ENCODE measurements around the gene PTAFR.

Gene PTAFR

GRCh38 chr1:28176492-28177470 lies at the start of gene PTAFR:
PTAFR (minus strand) TSS chr1:28176690; CDS start chr1:28151021, 25,669 bp downstream.
- no peak for DNase-seq
- ATAC-seq: no peak
- no peaks in the 10 kb centered on the region for H3K9me3 Mint-ChIP-seq

GRCh38 chr1:28213315-28213714 lies 36.8 kb upstream of the PTAFR start:
- DNase-seq (no peak), ATAC-seq (no peak)
- no peaks in the 10 kb centered on the region for H3K9me3 Mint-ChIP-seq
- no peaks in the 10 kb centered on the region for H3K27me3 Mint-ChIP-seq
- no peak overlapping the region for H3K4me3 Mint-ChIP-seq
- peaks cover 19% of the 10 kb centered on the region for H3K36me3 Mint-ChIP-seq (ENCODE audit: low read depth)
- H3K4me1 Mint-ChIP-seq: no peaks in the 10 kb centered on the region
- no peak overlapping the region for H3K27ac Mint-ChIP-seq

More at GRCh38 chr1:28176492-28177470, at the start of gene PTAFR:
- Mint-ChIP-seq H3K4me3 (peak within 1 kb of the TSS; percentile 30), H3K4me1 (peaks cover 44% of the 10 kb centered on the region), H3K27me3 (peaks cover 39% of the 10 kb centered on the region), H3K36me3 (ENCODE audit: low read depth) (no peaks in the 10 kb centered on the region), H3K27ac (no peak within 1 kb of the TSS)

GRCh38 chr1:28209700-28210099 lies 33.2 kb upstream of the PTAFR start:
- ATAC-seq (no peak), DNase-seq (no peak)
- Mint-ChIP-seq H3K27me3 (no peaks in the 10 kb centered on the region), H3K4me1 (no peaks in the 10 kb centered on the region), H3K4me3 (no peak overlapping the region), H3K9me3 (no peaks in the 10 kb centered on the region), H3K27ac (no peak overlapping the region), H3K36me3 (ENCODE audit: low read depth) (peaks cover 27% of the 10 kb centered on the region)

- ATAC-seq (peak; percentile 73), DNase-seq (peak; percentile 51)
- H3K27ac Mint-ChIP-seq: no peak overlapping the region
- peaks cover 32% of the 10 kb centered on the region for H3K36me3 Mint-ChIP-seq (ENCODE audit: low read depth)
- H3K9me3 Mint-ChIP-seq: no peaks in the 10 kb centered on the region
- H3K27me3 Mint-ChIP-seq: no peaks in the 10 kb centered on the region
- no peak overlapping the region for H3K4me3 Mint-ChIP-seq
- no peaks in the 10 kb centered on the region for H3K4me1 Mint-ChIP-seq
These were observed 32.4 kb upstream of the PTAFR start for GRCh38 chr1:28208818-28209441.

- Mint-ChIP-seq H3K36me3 (ENCODE audit: low read depth) (peaks cover 49% of the 10 kb centered on the region), H3K9me3 (no peaks in the 10 kb centered on the region), H3K27me3 (no peaks in the 10 kb centered on the region), H3K4me3 (no peak overlapping the region), H3K4me1 (peaks cover 12% of the 10 kb centered on the region), H3K27ac (no peak overlapping the region)
- DNase-seq: no peak
- ATAC-seq: no peak
These were observed 28.8 kb upstream of the PTAFR start for GRCh38 chr1:28205243-28205642.

- H3K9me3 Mint-ChIP-seq: peaks cover 14% of the 10 kb centered on the region
- DNase-seq (no peak), ATAC-seq (no peak)
- H3K27ac Mint-ChIP-seq: peak overlapping the region; percentile 96
- peak overlapping the region; percentile 56 for H3K4me3 Mint-ChIP-seq
- H3K36me3 Mint-ChIP-seq (ENCODE audit: low read depth): peaks cover 73% of the 10 kb centered on the region
- peaks cover 44% of the 10 kb centered on the region for H3K4me1 Mint-ChIP-seq
- no peaks in the 10 kb centered on the region for H3K27me3 Mint-ChIP-seq
These were observed 23.9 kb upstream of the PTAFR start for GRCh38 chr1:28200234-28200873.

GRCh38 chr1:28199328-28200233 lies 23.1 kb upstream of the PTAFR start:
- Mint-ChIP-seq H3K27me3 (no peaks in the 10 kb centered on the region), H3K4me3 (peak overlapping the region; percentile 72), H3K36me3 (ENCODE audit: low read depth) (peaks cover 67% of the 10 kb centered on the region), H3K4me1 (peaks cover 44% of the 10 kb centered on the region), H3K9me3 (peaks cover 14% of the 10 kb centered on the region), H3K27ac (peak overlapping the region; percentile 96)
- DNase-seq (peak; percentile 65), ATAC-seq (peak; percentile 94)

GRCh38 chr1:28197682-28198415 lies 21.4 kb upstream of the PTAFR start:
- no peak for DNase-seq
- peaks cover 44% of the 10 kb centered on the region for H3K4me1 Mint-ChIP-seq

GRCh38 chr1:28196330-28196729 lies 19.8 kb upstream of the PTAFR start:
- peaks cover 2% of the 10 kb centered on the region for H3K27me3 Mint-ChIP-seq
- no peak overlapping the region for H3K27ac Mint-ChIP-seq
- ATAC-seq (no peak), DNase-seq (no peak)
- peaks cover 14% of the 10 kb centered on the region for H3K9me3 Mint-ChIP-seq
- no peak overlapping the region for H3K4me3 Mint-ChIP-seq
- H3K4me1 Mint-ChIP-seq: peaks cover 44% of the 10 kb centered on the region
- peaks cover 54% of the 10 kb centered on the region for H3K36me3 Mint-ChIP-seq (ENCODE audit: low read depth)

More at GRCh38 chr1:28197682-28198415, 21.4 kb upstream of the PTAFR start:
- H3K9me3 Mint-ChIP-seq: peaks cover 14% of the 10 kb centered on the region
- H3K4me3 Mint-ChIP-seq: no peak overlapping the region
- peaks cover 2% of the 10 kb centered on the region for H3K27me3 Mint-ChIP-seq
- ATAC-seq: no peak
- H3K36me3 Mint-ChIP-seq (ENCODE audit: low read depth): peaks cover 58% of the 10 kb centered on the region
- H3K27ac Mint-ChIP-seq: no peak overlapping the region

GRCh38 chr1:28195780-28196179 lies 19.3 kb upstream of the PTAFR start:
- H3K27me3 Mint-ChIP-seq: peaks cover 2% of the 10 kb centered on the region
- no peak overlapping the region for H3K4me3 Mint-ChIP-seq
- H3K9me3 Mint-ChIP-seq: peaks cover 14% of the 10 kb centered on the region
- H3K27ac Mint-ChIP-seq: no peak overlapping the region
- no peak for DNase-seq
- peaks cover 48% of the 10 kb centered on the region for H3K36me3 Mint-ChIP-seq (ENCODE audit: low read depth)
- no peak for ATAC-seq
- peaks cover 38% of the 10 kb centered on the region for H3K4me1 Mint-ChIP-seq

GRCh38 chr1:28194326-28195035 lies 18.0 kb upstream of the PTAFR start:
- peaks cover 2% of the 10 kb centered on the region for H3K27me3 Mint-ChIP-seq
- peaks cover 26% of the 10 kb centered on the region for H3K4me1 Mint-ChIP-seq
- DNase-seq: no peak
- H3K36me3 Mint-ChIP-seq (ENCODE audit: low read depth): peaks cover 37% of the 10 kb centered on the region
- no peak overlapping the region for H3K27ac Mint-ChIP-seq
- no peak for ATAC-seq
- peaks cover 13% of the 10 kb centered on the region for H3K9me3 Mint-ChIP-seq
- no peak overlapping the region for H3K4me3 Mint-ChIP-seq

GRCh38 chr1:28193701-28194161 lies 17.2 kb upstream of the PTAFR start:
- DNase-seq (no peak), ATAC-seq (no peak)
- no peak overlapping the region for H3K4me3 Mint-ChIP-seq
- no peak overlapping the region for H3K27ac Mint-ChIP-seq
- peaks cover 2% of the 10 kb centered on the region for H3K27me3 Mint-ChIP-seq
- H3K9me3 Mint-ChIP-seq: peaks cover 6% of the 10 kb centered on the region
- peaks cover 18% of the 10 kb centered on the region for H3K4me1 Mint-ChIP-seq
- H3K36me3 Mint-ChIP-seq (ENCODE audit: low read depth): peaks cover 30% of the 10 kb centered on the region
